PC-9 (cell line): Measurements from ENCODE around the gene PIR. TPM values are rescaled to one million over a fixed set of nuclear protein-coding genes. Genes with fewer than 3 reads are reported as not detected.

Experiments
- BruUV-seq: library from RNA; stranded (reverse); fragments of 400-500 nt; replicated peaks from 2 replicates; lab custom pipeline; 2021; lab: Mats Ljungman, UMichigan
- CTCF ChIA-PET: fragments of 300-600 bp; sonication (Branson Sonifier 250); formaldehyde crosslinking; loops from one replicate; lab custom pipeline; 2022; ENCODE audit warnings: antibody characterized with exemption; lab: Charles Lee
- POLR2A ChIA-PET: fragments of 300-600 bp; sonication (Branson Sonifier 250); formaldehyde crosslinking; loops from one replicate; lab custom pipeline; 2022; ENCODE audit warnings: antibody characterized with exemption; ENCODE audit not compliant: unreplicated experiment; lab: Charles Lee
- DNase-seq, 2 experiments: peaks; one replicate each; pipeline versions ENCODE4 v3.0.0 to v3.0.0-alpha.2; 2015 to 2022; ENCODE audit warnings: mixed read lengths in 1 of 2
- H2AFZ ChIP-seq: fragments of 200-600 bp; sonication (generic); 2 replicates; pipeline ENCODE4 v1.8.1; 2017; ENCODE audit warnings: antibody characterized with exemption
- H3F3A ChIP-seq: fragments of 200-600 bp; sonication (generic); 2 replicates; pipeline ENCODE4 v1.8.1; 2017; ENCODE audit warnings: antibody characterized with exemption, mild to moderate bottlenecking, low read depth; ENCODE audit not compliant: insufficient read depth
- H3K27ac ChIP-seq: fragments of 200-600 bp; sonication (generic); 2 replicates; pipeline ENCODE4 v1.6.1; 2016; ENCODE audit warnings: mixed run types
- H3K27me3 ChIP-seq: fragments of 200-600 bp; sonication (generic); 2 replicates; pipeline ENCODE4 v1.6.1; 2016; ENCODE audit warnings: low read depth, mixed run types; ENCODE audit not compliant: insufficient read depth
- H3K36me3 ChIP-seq: fragments of 200-600 bp; sonication (generic); 2 replicates; pipeline ENCODE4 v1.6.1; 2016; ENCODE audit warnings: low read depth, mixed run types
- H3K4me1 ChIP-seq: fragments of 200-600 bp; sonication (generic); replicated peaks from 2 replicates; pipeline ENCODE4 v1.6.1; 2016; ENCODE audit warnings: mixed run types; ENCODE audit not compliant: insufficient read depth
- H3K4me2 ChIP-seq: fragments of 200-600 bp; sonication (generic); 2 replicates; pipeline ENCODE4 v1.6.1; 2017; ENCODE audit warnings: mixed run types
- H3K4me3 ChIP-seq: fragments of 200-600 bp; sonication (generic); 2 replicates; pipeline ENCODE4 v1.6.1; 2016; ENCODE audit warnings: mixed run types
- H3K79me2 ChIP-seq: fragments of 200-600 bp; sonication (generic); 2 replicates; pipeline ENCODE4 v1.6.1; 2017; ENCODE audit warnings: low read depth, mixed run types
- H3K9me2 ChIP-seq: fragments of 200-600 bp; sonication (generic); 2 replicates; pipeline ENCODE4 v1.8.1; 2017; ENCODE audit warnings: mild to moderate bottlenecking; ENCODE audit not compliant: insufficient read depth
- H3K9me3 ChIP-seq: fragments of 200-600 bp; sonication (generic); 2 replicates; pipeline ENCODE4 v1.8.1; 2016; ENCODE audit warnings: low read depth; ENCODE audit not compliant: insufficient read depth
- H4K20me1 ChIP-seq: fragments of 200-600 bp; sonication (generic); 2 replicates; pipeline ENCODE4 v1.8.1; 2017; ENCODE audit not compliant: insufficient read depth
- EZH2 ChIP-seq: fragments of 200-600 bp; sonication (generic); IDR thresholded peaks from 2 replicates; pipeline ENCODE4 v1.8.0; 2017; ENCODE audit warnings: antibody characterized with exemption, low read depth
- intact Hi-C: fragments of 100-400 bp; cut with micrococcal nuclease; formaldehyde crosslinking; loops from one replicate; pipeline ENCODE4 v1.10.0; 2022; ENCODE audit not compliant: unreplicated experiment
- total RNA-seq: library from RNA; stranded (reverse); gene quantifications from 2 replicates; pipeline ENCODE4 v1.2.3, GENCODE V29; 2021
- TF ChIP-seq, protein P1 (sequence below): fragments of 200-600 bp; sonication (generic); conservative IDR thresholded peaks from 2 replicates; pipeline ENCODE4 v1.6.1; 2017; ENCODE audit warnings: mixed run types, antibody characterized with exemption, mild to moderate bottlenecking, moderate library complexity

The PIR gene
- total RNA-seq, 1 experiment from 2014 or later: 197 TPM

DNA sequence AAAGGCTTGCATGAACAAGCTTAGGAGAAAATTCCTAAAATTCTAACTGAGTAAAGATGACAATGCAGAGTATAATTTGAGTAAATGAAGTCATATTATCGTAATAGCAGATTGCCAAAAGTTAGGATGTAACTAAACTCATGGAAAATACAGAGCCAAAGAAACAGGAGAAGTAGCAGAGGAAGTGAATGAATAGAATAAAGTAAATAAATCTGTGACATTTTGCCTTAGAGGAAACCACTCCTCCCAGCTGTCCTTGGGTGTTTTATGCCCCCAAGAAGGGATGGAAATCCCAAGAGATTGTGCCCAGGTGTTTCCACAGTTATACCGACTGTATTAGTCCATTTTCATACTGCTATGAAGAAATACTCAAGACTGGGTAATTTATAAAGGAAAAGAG lies 5.6 kb upstream of the PIR start:
- no peak overlapping the region for H3K27ac ChIP-seq
- CTCF ChIA-PET: interaction anchor here (0.7 kb wide), 2 partner anchors 8 to 145 kb away, joined by 3 to 8 read pairs; no protein-coding TSS in a partner anchor

DNA sequence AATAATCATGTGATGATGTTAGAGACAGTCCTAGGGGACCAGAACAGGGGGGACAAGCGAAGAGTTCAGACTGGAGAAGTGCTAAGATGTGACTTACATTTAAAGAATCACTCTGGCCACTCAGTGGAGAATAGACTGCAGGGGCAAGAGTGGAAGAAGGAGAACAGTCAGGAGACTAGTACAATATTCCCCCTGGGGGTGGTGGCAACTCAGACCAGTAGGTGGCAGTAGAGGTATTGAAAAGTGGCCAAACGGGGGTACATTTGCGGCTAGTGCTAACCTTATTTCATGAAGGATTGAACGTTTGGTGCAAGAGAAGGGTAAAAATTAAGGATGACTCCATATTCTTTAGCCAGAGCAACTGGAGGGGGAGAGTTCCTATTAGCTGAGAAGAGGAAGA lies 4.7 kb upstream of the PIR start:
- Histone ChIP-seq H3K4me1 (peaks cover 10% of the 10 kb centered on the region), H3K9me3 (no peaks in the 10 kb centered on the region), H3K4me2 (no peak overlapping the region), H2AFZ (no peak overlapping the region), H3K79me2 (peaks cover under 1% of the 10 kb centered on the region; the same call in 1 of the 2 replicates), H3K27ac (no peak overlapping the region), H3F3A (no peaks in the 10 kb centered on the region), H3K4me3 (no peak overlapping the region), H3K27me3 (no peaks in the 10 kb centered on the region), H4K20me1 (no peaks in the 10 kb centered on the region), H3K9me2 (no peaks in the 10 kb centered on the region), H3K36me3 (no peaks in the 10 kb centered on the region)
- intact Hi-C loops: loop anchor here (1.0 kb wide), 1 partner anchor 67 kb away; no protein-coding TSS in a partner anchor
- TF ChIP-seq, protein P1, sequence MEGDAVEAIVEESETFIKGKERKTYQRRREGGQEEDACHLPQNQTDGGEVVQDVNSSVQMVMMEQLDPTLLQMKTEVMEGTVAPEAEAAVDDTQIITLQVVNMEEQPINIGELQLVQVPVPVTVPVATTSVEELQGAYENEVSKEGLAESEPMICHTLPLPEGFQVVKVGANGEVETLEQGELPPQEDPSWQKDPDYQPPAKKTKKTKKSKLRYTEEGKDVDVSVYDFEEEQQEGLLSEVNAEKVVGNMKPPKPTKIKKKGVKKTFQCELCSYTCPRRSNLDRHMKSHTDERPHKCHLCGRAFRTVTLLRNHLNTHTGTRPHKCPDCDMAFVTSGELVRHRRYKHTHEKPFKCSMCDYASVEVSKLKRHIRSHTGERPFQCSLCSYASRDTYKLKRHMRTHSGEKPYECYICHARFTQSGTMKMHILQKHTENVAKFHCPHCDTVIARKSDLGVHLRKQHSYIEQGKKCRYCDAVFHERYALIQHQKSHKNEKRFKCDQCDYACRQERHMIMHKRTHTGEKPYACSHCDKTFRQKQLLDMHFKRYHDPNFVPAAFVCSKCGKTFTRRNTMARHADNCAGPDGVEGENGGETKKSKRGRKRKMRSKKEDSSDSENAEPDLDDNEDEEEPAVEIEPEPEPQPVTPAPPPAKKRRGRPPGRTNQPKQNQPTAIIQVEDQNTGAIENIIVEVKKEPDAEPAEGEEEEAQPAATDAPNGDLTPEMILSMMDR: peak; percentile 73
- no peak for TF ChIP-seq EZH2
- ChIA-PET POLR2A (interaction anchor here (0.7 kb wide), 1 partner anchor 239 kb away, joined by 5 read pairs; no protein-coding TSS in a partner anchor), CTCF (no interaction called here)
- no TSS peak for BruUV-seq
- peak in 1 of 2 experiments; percentile 61 for DNase-seq

More for the DNA sequence above, 5.6 kb upstream of the PIR start:
- Histone ChIP-seq H3K4me1 (peaks cover 6% of the 10 kb centered on the region), H4K20me1 (no peaks in the 10 kb centered on the region), H3K79me2 (no peaks in the 10 kb centered on the region), H3K4me2 (no peak overlapping the region), H3F3A (no peaks in the 10 kb centered on the region), H3K4me3 (no peak overlapping the region), H3K9me2 (no peaks in the 10 kb centered on the region), H3K36me3 (no peaks in the 10 kb centered on the region), H3K27me3 (no peaks in the 10 kb centered on the region), H2AFZ (no peak overlapping the region), H3K9me3 (no peaks in the 10 kb centered on the region)
- DNase-seq: no peak
- BruUV-seq: no TSS peak
- intact Hi-C loops: loop anchor here (1.0 kb wide), 1 partner anchor 67 kb away; no protein-coding TSS in a partner anchor
- POLR2A ChIA-PET: interaction anchor here (0.7 kb wide), 1 partner anchor 154 kb away, joined by 38 read pairs; no protein-coding TSS in a partner anchor
- TF ChIP-seq EZH2: no peak
- TF ChIP-seq, protein P1: no peak

DNA sequence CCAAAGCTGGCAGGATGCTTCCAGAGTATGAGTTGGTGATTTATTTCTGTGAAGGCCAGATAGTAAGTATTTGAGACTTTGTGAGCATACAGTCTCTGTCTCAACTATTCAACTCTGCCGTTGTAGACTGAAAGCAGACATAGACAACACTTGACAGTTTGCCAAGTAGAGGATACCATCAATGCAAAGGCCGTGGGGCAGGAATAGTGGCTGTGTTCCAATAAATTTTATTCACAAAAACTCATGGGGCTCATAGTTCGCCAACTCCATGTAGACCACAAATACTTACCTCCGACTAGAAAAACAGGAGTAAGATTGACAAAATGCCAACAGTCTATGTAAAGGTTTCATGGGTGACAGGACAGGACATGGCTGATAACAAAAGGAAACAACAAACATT lies 3.7 kb upstream of the PIR start:
- TF ChIP-seq EZH2: no peak
- TF ChIP-seq, protein P1: no peak
- Histone ChIP-seq H3K79me2 (peaks cover 11% of the 10 kb centered on the region), H3K4me3 (no peak overlapping the region), H3K36me3 (no peaks in the 10 kb centered on the region), H3K9me2 (no peaks in the 10 kb centered on the region), H3K4me1 (peaks cover 13% of the 10 kb centered on the region), H4K20me1 (no peaks in the 10 kb centered on the region), H3K9me3 (no peaks in the 10 kb centered on the region), H3K4me2 (no peak overlapping the region), H2AFZ (no peak overlapping the region), H3K27me3 (no peaks in the 10 kb centered on the region), H3F3A (no peaks in the 10 kb centered on the region), H3K27ac (no peak overlapping the region)
- CTCF ChIA-PET: no interaction called here
- intact Hi-C loops: no loop called here
- BruUV-seq: no TSS peak
- POLR2A ChIA-PET: no interaction called here
- no peak for DNase-seq
